Fibroblast of lung (primary cell): Measurements from ENCODE around the gene TMTC2.

Source experiments
- EZH2 ChIP-seq: IDR thresholded peaks from 2 replicates; pipeline ENCODE4 v1.5.1; 2012; ENCODE audit warnings: low read length, control low read depth, mild to moderate bottlenecking; ENCODE audit errors: missing control alignments
- TF ChIP-seq, protein P1 (sequence below), 2 donors: IDR thresholded peaks in 1 of 2; conservative IDR thresholded peaks in 1 of 2; 1 replicate in 1 of 2; 2 replicates in 1 of 2; pipeline ENCODE4 v1.5.1; 2011 to 2012; ENCODE audit warnings: low read length in 2 of 2, control low read depth in 1 of 2, inconsistent platforms in 1 of 2, low read depth in 1 of 2, mild to moderate bottlenecking in 1 of 2

DNA sequence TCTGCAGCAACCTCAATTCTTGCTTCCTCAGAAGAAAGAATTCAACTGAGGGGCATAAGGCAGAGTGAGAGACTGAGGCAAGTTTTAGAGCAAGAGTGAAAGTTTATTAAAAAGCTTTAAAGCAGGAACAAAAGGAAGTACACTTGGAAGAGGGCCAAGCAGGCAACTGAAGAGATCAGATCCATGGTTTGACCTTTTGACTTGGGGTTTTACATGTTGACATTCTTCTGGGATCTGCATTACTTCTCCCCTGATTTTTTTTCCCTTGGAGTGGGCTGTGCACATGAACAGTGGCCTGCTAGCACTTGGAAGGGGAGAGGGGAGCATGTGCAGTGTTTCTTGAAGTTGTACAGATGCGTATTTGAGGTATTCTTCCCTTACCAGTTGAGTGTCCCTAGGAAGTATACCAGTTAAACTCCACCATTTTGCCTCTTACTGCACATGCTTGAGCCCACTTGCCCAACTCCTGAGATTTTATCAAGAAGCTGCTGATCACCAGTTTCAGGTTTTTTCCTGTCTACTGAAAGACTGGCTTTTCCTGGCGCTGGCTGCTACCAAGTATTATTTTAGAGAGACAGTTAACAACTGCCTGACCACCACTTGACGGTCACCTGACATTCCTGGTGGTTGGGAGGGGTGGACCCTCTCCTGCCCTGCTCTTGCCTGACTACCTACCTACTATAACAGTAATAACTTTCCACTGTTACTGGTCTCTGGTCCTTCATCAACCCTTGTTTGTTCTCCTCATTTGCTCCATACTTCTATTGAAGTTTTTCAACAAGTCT lies 26.0 kb upstream of the TMTC2 start:
- TF ChIP-seq EZH2, result no peak
- TF ChIP-seq, protein P1, sequence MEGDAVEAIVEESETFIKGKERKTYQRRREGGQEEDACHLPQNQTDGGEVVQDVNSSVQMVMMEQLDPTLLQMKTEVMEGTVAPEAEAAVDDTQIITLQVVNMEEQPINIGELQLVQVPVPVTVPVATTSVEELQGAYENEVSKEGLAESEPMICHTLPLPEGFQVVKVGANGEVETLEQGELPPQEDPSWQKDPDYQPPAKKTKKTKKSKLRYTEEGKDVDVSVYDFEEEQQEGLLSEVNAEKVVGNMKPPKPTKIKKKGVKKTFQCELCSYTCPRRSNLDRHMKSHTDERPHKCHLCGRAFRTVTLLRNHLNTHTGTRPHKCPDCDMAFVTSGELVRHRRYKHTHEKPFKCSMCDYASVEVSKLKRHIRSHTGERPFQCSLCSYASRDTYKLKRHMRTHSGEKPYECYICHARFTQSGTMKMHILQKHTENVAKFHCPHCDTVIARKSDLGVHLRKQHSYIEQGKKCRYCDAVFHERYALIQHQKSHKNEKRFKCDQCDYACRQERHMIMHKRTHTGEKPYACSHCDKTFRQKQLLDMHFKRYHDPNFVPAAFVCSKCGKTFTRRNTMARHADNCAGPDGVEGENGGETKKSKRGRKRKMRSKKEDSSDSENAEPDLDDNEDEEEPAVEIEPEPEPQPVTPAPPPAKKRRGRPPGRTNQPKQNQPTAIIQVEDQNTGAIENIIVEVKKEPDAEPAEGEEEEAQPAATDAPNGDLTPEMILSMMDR (conservative IDR thresholded peaks at IDR 0.05 in 1 of 2, IDR thresholded peaks at IDR 0.05 in 1 of 2; ENCODE audit: low read depth in 1 of 2, low read length in 2 of 2), result no peak
